ENCODE measurements around the gene DUSP1. TPM values are rescaled to one million over a fixed set of nuclear protein-coding genes. Genes with fewer than 3 reads are reported as not detected.

DUSP1 gene
- 69.5 and 223 TPM in 2 replicates for total RNA-seq

GRCh38 chr5:172770675-172771438, at the start of gene DUSP1:
Gene DUSP1 (minus strand): TSS chr5:172771195. CDS start chr5:172770952, 243 bp downstream.

Other genes with a start within 250 kb of the DUSP1 start
- 4.8 and 44.1 TPM in 2 replicates for gene NEURL1B, start 129.9 kb downstream of the DUSP1 start, total RNA-seq
- gene ERGIC1, start 63.1 kb upstream of the DUSP1 start, total RNA-seq, result 78.9 and 106 TPM in 2 replicates
- gene RPL26L1, start 188.2 kb upstream of the DUSP1 start, total RNA-seq, result 44.4 and 65.6 TPM in 2 replicates
- gene ATP6V0E1, start 212.6 kb upstream of the DUSP1 start, total RNA-seq, result 186 and 224 TPM in 2 replicates